Parathyroid adenoma (tissue), 2 donors: ENCODE data around the gene SHH.

Source experiments
- H2AFZ ChIP-seq: fragments of 300-600 bp; sonication (generic); one replicate; pipeline ENCODE4 v1.7.0; 2017; ENCODE audit warnings: antibody characterized with exemption, mild to moderate bottlenecking
- H3K27ac ChIP-seq: fragments of 300-600 bp; sonication (generic); one replicate; pipeline ENCODE4 v1.7.0; 2017
- H3K27me3 ChIP-seq: fragments of 300-600 bp; sonication (generic); one replicate; pipeline ENCODE4 v1.7.0; 2017; ENCODE audit warnings: low read length; ENCODE audit not compliant: control insufficient read depth, insufficient read depth
- H3K36me3 ChIP-seq: fragments of 300-600 bp; sonication (generic); one replicate; pipeline ENCODE4 v1.7.0; 2017; ENCODE audit warnings: low read length; ENCODE audit not compliant: control insufficient read depth, insufficient read depth
- H3K4me1 ChIP-seq: fragments of 300-600 bp; sonication (generic); one replicate; pipeline ENCODE4 v1.7.0; 2017; ENCODE audit warnings: control low read depth
- H3K4me2 ChIP-seq: fragments of 300-600 bp; sonication (generic); one replicate; pipeline ENCODE4 v1.7.0; 2017; ENCODE audit warnings: low read length
- H3K4me3 ChIP-seq: fragments of 300-600 bp; sonication (generic); one replicate; pipeline ENCODE4 v1.7.0; 2017; ENCODE audit warnings: low read depth, low read length
- H3K79me2 ChIP-seq: fragments of 300-600 bp; sonication (generic); one replicate; pipeline ENCODE4 v1.7.0; 2017; ENCODE audit warnings: control low read depth
- H3K9ac ChIP-seq: fragments of 300-600 bp; sonication (generic); one replicate; pipeline ENCODE4 v1.7.0; 2017; ENCODE audit warnings: mild to moderate bottlenecking
- H3K9me3 ChIP-seq: fragments of 300-600 bp; sonication (generic); one replicate; pipeline ENCODE4 v1.7.0; 2017; ENCODE audit warnings: low read length; ENCODE audit not compliant: control insufficient read depth
- TF ChIP-seq, protein P1 (sequence below): fragments of 300-600 bp; sonication (generic); IDR thresholded peaks from one replicate; pipeline ENCODE4 v1.7.0; 2017; ENCODE audit warnings: antibody characterized with exemption, mild to moderate bottlenecking
- donor health status: primary hyperparathyroidism.

SHH gene

DNA sequence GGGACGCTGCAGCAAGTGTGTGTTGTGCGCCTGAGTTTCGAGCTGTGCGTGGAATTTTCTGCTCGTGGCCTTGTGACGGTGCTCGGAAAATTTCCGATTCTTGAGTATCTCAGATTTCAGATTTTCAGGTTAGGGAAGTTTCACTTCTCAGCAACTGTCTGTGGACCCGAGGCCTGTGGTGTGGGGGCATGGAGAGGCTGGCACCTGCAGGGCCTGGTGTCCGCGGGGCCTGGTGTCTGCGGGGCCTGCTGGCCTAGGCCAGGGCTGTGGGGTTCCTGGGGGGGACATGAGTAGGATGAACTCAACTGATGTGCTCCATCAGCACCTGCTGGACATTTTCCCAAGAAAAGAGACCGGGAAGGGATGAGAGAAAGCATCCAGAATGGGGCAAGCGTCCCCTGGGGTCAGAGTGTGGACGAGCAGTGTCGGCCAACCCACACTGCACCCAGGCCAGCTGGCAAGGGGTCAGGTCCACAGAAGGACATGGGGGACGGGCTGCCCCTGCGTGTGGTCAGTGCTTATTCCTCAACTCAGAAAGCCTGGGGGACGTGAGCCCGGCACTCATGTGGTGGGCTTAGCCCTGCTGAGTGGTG is 31.3 kb upstream of the SHH start:
- Histone ChIP-seq H3K4me3 (no peak overlapping the region), H3K4me1 (no peaks in the 10 kb centered on the region), H3K36me3 (no peaks in the 10 kb centered on the region), H2AFZ (no peak overlapping the region), H3K79me2 (no peaks in the 10 kb centered on the region), H3K27me3 (no peaks in the 10 kb centered on the region), H3K27ac (no peak overlapping the region), H3K4me2 (no peak overlapping the region), H3K9ac (no peak overlapping the region), H3K9me3 (no peaks in the 10 kb centered on the region)
- TF ChIP-seq, protein P1, sequence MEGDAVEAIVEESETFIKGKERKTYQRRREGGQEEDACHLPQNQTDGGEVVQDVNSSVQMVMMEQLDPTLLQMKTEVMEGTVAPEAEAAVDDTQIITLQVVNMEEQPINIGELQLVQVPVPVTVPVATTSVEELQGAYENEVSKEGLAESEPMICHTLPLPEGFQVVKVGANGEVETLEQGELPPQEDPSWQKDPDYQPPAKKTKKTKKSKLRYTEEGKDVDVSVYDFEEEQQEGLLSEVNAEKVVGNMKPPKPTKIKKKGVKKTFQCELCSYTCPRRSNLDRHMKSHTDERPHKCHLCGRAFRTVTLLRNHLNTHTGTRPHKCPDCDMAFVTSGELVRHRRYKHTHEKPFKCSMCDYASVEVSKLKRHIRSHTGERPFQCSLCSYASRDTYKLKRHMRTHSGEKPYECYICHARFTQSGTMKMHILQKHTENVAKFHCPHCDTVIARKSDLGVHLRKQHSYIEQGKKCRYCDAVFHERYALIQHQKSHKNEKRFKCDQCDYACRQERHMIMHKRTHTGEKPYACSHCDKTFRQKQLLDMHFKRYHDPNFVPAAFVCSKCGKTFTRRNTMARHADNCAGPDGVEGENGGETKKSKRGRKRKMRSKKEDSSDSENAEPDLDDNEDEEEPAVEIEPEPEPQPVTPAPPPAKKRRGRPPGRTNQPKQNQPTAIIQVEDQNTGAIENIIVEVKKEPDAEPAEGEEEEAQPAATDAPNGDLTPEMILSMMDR = no peak

DNA sequence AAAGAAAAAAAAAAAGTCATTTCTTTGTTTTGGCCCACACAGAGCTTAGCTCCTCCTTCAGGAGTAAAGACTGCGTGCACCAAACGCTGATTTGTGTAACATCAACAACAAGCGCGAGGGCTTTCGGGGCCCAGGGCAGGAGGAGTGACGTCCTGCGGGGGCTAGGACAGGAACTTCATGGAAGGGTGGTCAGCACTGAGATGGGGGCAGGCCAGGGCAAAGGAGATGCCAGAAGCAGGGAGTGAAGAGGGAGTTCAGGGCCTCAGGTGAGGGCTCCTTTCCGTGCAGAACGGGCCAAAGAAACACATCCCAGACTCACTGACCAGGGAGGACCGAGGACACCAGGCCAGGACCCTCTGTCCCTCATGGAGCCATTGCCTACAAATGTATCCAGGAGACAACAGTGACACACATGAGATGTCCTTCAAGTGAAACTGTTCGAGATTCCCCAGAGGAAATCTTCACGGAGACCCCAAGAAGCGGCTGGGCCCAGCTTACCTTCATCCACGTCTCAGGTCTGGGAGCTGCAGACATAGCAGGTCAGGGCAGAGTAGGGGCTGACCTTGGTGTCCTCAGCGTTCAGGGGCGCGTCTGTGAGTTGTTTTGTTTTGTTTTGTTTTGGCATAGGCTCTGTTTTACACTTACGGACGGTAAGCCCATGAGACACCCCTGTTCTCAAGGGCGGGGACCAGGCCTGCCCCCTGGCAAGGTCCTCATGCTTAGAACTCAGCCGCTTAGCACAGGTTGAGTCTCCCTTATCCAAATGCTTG is 30.4 kb upstream of the SHH start:
- Histone ChIP-seq H3K36me3 (no peaks in the 10 kb centered on the region), H3K27ac (no peak overlapping the region), H3K79me2 (no peaks in the 10 kb centered on the region), H3K9ac (no peak overlapping the region), H3K4me1 (no peaks in the 10 kb centered on the region), H3K4me3 (no peak overlapping the region), H3K9me3 (no peaks in the 10 kb centered on the region), H3K27me3 (no peaks in the 10 kb centered on the region), H2AFZ (no peak overlapping the region), H3K4me2 (no peak overlapping the region)
- TF ChIP-seq, protein P1 = no peak

DNA sequence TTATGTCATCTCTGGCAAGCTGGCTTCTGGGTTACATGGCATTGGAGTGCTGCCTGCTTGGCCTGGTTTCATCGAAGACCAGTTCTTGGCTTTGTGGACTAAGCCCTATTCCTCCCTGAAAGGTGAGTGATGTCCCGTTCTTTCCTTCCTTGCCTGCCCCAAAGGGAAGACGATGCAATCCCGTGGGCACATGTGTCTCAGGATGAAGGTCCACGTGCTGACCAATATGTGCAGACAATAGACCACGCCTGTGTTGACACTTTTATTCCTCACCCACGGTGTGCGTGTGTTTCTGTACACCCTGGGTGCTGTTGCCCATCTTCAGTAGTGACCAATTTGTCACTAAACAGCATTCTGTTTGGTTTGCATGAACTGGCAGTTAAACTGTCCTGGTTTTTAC is 28.6 kb upstream of the SHH start:
- H3K9ac ChIP-seq = no peak overlapping the region
- no peak overlapping the region for H3K4me3 ChIP-seq
- no peak overlapping the region for H3K27ac ChIP-seq
- no peak overlapping the region for H2AFZ ChIP-seq
- peaks cover 3% of the 10 kb centered on the region for H3K27me3 ChIP-seq
- TF ChIP-seq, protein P1 = no peak
- no peaks in the 10 kb centered on the region for H3K79me2 ChIP-seq
- H3K36me3 ChIP-seq = no peaks in the 10 kb centered on the region
- H3K9me3 ChIP-seq = no peaks in the 10 kb centered on the region
- H3K4me1 ChIP-seq = no peaks in the 10 kb centered on the region
- no peak overlapping the region for H3K4me2 ChIP-seq

DNA sequence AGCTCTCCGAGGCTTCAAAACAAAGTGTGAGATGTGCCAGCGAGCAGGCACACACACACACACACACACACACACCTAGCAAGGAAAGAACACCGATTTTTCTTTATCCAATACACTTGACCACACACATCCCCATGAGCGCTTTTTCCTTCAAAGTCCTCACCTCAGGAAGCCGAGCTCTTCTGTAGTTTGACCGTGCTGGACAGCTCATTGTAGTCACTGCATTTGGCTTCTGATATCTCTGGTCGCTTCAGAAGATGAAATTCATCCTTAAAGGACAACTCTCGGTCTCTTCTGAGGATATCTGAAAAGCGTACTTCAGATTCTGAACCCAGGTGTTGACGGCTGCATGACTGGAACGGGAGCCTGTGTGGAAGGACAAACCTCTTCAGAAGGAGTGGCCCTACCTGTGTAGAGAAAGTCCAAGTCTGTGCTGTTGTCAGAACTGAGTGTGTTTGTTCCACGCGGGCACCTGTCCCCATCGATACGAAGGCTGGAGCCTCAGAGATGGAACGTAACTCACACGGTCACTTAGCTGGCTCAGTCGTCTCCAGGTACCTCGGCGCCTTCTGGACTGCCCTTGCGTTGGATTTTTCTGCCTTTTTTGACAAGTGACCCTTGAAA is 28.1 kb upstream of the SHH start:
- H3K36me3 ChIP-seq = no peaks in the 10 kb centered on the region
- no peaks in the 10 kb centered on the region for H3K79me2 ChIP-seq
- peaks cover 3% of the 10 kb centered on the region for H3K27me3 ChIP-seq
- H3K9me3 ChIP-seq = no peaks in the 10 kb centered on the region
- TF ChIP-seq, protein P1 = no peak
- no peak overlapping the region for H3K4me2 ChIP-seq
- H3K9ac ChIP-seq = no peak overlapping the region
- no peak overlapping the region for H2AFZ ChIP-seq
- H3K27ac ChIP-seq = no peak overlapping the region
- no peaks in the 10 kb centered on the region for H3K4me1 ChIP-seq
- no peak overlapping the region for H3K4me3 ChIP-seq
